Measurements from ENCODE around the gene G3BP1. TPM values are rescaled to one million over a fixed set of nuclear protein-coding genes. Genes with fewer than 3 reads are reported as not detected.
A peak's percentile ranks its signal among the peaks of the same experiment; 100 is the strongest.

The G3BP1 gene
- total and polyA plus RNA-seq, 2 of the 13 experiments (the other 11 are each of a cell fraction or from before 2014, with no cell fraction given): 36.7 to 320 TPM

- 4% methylated on average over 23 of the region's 61 CpGs for WGBS (ENCODE audit: low lambda C conversion rate)
- H3K9me3 ChIP-seq (ENCODE audit: low read length): no peaks in the 10 kb centered on the region
- in situ Hi-C loops (cut with HindIII; ENCODE audit: extremely low pct_ligation_motif_present, low pct_unique_long_range_greater_than_20kb): no loop called here
- ChIA-PET POLR2A (interaction anchor here (0.8 to 8.0 kb wide), 4 partner anchors 13 to 61 kb away, joined by 3 to 148 read pairs (median 3); partner anchors contain the start of gene G3BP1), CTCF (ENCODE audit: low intra/inter-chr PET ratio, low total read pairs) (interaction anchor here (0.7 kb wide), 1 partner anchor 13 kb away, joined by 3 read pairs; no protein-coding TSS in a partner anchor)
- peak within 1 kb of the TSS; percentile 68 for H3K27ac ChIP-seq (ENCODE audit: extremely low read length, insufficient read depth, low read length)
- intact Hi-C loops (cut with micrococcal nuclease; ENCODE audit: unreplicated experiment): loop anchor here (1.0 to 5.0 kb wide), 4 partner anchors 13 to 506 kb away; partner anchors contain the start of genes G3BP1, GM2A, SLC36A1 and SPARC
- peak within 1 kb of the TSS; percentile 93 for H3K4me2 ChIP-seq (ENCODE audit: low read depth, low read length)
- H3K27me3 ChIP-seq (ENCODE audit: control insufficient read depth in 1 of 2, insufficient read depth in 2 of 2, low read length in 2 of 2): no peaks in the 10 kb centered on the region
- DNase-seq (ENCODE audit: low spot score): peak; percentile 85
- H3K4me3 ChIP-seq (replicated peaks in 1 of 3; ENCODE audit: insufficient read depth in 1 of 3, low read depth in 2 of 3, low read length in 3 of 3): peak within 1 kb of the TSS; percentile 69 to 91 (median 82)
- peak; percentile 91 for ATAC-seq
- peak within 1 kb of the TSS; percentile 78 for H3K9ac ChIP-seq (ENCODE audit: insufficient read depth, low read depth, low read length)
- no peaks in the 10 kb centered on the region for H4K20me1 ChIP-seq (ENCODE audit: insufficient read depth, low read length)
- peaks cover 25% of the 10 kb centered on the region for H3K79me2 ChIP-seq (ENCODE audit: insufficient read depth, low read length)
- no TSS peak for BruUV-seq (replicated peaks)
- 0 out of 5 replicates have a peak, but pooled peaks cover 0 to under 1% of the 10 kb centered on the region in 2 experiments for H3K36me3 ChIP-seq (replicated peaks in 1 of 2; ENCODE audit: control insufficient read depth in 1 of 2, insufficient read depth in 2 of 2, low read length in 2 of 2)
- peaks cover 54% of the 10 kb centered on the region for H3K4me1 ChIP-seq (ENCODE audit: insufficient read depth, low read length)
- H2AFZ ChIP-seq (ENCODE audit: low read length): peak within 1 kb of the TSS; percentile 89
- peak; percentile 63 for FAIRE-seq
- TF ChIP-seq DR1 (CRISPR knock-in tag; IDR thresholded peaks at IDR 0.05) (peak; percentile 78), JDP2 (CRISPR knock-in tag; IDR thresholded peaks at IDR 0.05; ENCODE audit: borderline replicate concordance) (no peak), HMGXB3 (CRISPR knock-in tag; IDR thresholded peaks at IDR 0.05; ENCODE audit: borderline replicate concordance) (peak; percentile 53), U2AF1 (optimal IDR thresholded peaks at IDR 0.05; ENCODE audit: low read depth, low read length) (peak; percentile 55), PITX1 (CRISPR knock-in tag; IDR thresholded peaks at IDR 0.05) (0 out of 2 replicates have a peak, but pooled peaks have one; percentile 65), NR2C2 (CRISPR knock-in tag; IDR thresholded peaks at IDR 0.05; ENCODE audit: borderline replicate concordance) (peak; percentile 48), ZSCAN9 (CRISPR knock-in tag; IDR thresholded peaks at IDR 0.05; ENCODE audit: borderline replicate concordance) (0 out of 2 replicates have a peak, but pooled peaks have one; percentile 47), TFDP1 (CRISPR knock-in tag; IDR thresholded peaks at IDR 0.05; ENCODE audit: borderline replicate concordance) (peak; percentile 13; the same call in 1 of the 2 replicates), ZNF512 (CRISPR knock-in tag; IDR thresholded peaks at IDR 0.05) (no peak), SMAD9 (CRISPR knock-in tag; IDR thresholded peaks at IDR 0.05) (no peak), ZNF430 (CRISPR knock-in tag; IDR thresholded peaks at IDR 0.05) (peak; percentile 54; the same call in 1 of the 2 replicates), GFI1 (CRISPR knock-in tag; IDR thresholded peaks at IDR 0.05; ENCODE audit: borderline replicate concordance) (no peak), ZFP91 (CRISPR knock-in tag; IDR thresholded peaks at IDR 0.05; ENCODE audit: borderline replicate concordance) (peak; percentile 72; the same call in 1 of the 2 replicates)
Observed at GRCh38 chr5:151758430-151759241, 13.1 kb upstream of the G3BP1 start, which contains the start of gene ATOX1. Gene ATOX1 (minus strand): TSS chr5:151758631. CDS start chr5:151758551, 80 bp downstream.

Data from HepG2 (cell line).